GM19463 (cell line): ENCODE data around the gene LY6G6D.

Experiments used
- ATAC-seq: cut with Tn5 transposase; IDR thresholded peaks from one replicate; pipeline ENCODE4 v1.9.1; 2021; ENCODE audit warnings: mild to moderate bottlenecking, moderate library complexity; ENCODE audit not compliant: unreplicated experiment

The LY6G6D gene

DNA sequence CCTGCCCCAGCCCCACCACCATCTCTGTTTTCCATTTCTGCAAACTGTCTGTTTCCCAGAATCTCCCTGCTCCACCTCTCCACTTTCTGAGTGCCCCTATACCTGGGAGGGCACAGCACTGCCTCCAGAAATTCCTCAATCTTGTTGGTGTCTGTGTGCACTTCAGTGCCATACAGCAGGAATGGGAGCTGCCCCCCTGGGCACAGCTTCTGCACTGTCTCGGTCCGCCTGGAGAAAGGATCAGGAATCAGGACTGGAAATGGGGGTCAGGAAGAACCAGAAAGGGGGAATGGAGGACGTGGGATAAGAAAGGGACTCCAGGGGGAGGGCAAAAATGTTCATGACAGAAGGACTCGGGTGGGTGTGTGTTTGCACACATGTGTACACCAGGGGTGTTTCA, 18.6 kb downstream of the LY6G6D start:
- ATAC-seq = no peak

DNA sequence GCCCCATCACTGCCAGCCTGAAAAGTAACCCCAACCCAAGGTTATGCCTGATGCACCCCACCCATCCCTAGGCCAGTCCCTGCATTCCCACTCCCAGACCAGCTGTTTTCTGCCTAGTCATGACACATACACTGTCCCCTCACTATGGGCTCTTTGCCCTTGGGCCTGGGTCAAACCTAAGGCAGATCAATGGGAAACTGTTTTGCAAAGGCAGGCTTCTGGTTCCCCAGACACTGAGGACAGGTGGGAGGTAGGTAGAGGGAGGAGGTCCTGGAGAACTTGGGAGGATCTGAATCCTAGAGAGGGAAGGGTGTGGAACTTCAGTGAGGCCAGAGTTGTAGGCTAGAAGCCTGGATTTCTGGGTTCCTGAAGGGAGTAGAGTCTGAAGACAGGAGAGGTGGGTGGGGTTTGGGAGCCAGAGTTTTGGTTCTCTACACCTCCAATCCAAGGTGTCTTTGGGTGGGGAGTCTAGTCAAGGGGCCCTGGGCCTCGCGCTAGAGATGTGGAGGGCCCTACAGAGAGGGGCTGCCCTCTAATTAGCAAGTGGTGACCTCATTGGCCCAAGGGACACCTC, 19.2 kb downstream of the LY6G6D start:
- ATAC-seq = no peak

DNA sequence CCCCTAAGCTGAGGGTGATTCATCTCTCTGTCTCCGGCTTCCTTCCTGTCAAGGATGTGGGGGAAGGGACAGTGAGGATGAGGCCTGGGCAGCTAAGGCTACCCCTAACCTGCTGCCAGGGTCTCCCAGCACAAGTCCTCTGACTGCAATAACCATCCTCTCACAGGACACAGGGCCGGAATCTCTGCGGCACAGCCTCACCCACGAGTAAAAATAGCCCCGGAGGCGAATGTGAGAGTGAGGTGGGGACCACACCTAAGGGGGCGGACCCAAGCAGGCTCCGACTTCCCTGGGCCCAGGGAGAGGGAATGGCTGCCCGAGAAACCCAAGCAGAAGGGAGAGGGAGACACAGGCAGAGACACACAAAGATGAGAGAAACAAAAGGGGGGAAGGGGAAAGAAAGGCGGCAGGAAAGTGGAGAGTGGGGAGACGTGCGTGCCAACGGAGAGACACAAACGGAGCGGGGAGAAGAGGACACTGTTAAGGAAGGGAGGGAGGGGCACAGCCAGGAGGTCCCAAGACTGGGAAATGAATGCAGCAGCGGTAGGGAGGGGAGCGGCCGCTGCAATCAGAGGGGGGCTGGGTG, 19.8 kb downstream of the LY6G6D start:
- ATAC-seq = peak; percentile 29

DNA sequence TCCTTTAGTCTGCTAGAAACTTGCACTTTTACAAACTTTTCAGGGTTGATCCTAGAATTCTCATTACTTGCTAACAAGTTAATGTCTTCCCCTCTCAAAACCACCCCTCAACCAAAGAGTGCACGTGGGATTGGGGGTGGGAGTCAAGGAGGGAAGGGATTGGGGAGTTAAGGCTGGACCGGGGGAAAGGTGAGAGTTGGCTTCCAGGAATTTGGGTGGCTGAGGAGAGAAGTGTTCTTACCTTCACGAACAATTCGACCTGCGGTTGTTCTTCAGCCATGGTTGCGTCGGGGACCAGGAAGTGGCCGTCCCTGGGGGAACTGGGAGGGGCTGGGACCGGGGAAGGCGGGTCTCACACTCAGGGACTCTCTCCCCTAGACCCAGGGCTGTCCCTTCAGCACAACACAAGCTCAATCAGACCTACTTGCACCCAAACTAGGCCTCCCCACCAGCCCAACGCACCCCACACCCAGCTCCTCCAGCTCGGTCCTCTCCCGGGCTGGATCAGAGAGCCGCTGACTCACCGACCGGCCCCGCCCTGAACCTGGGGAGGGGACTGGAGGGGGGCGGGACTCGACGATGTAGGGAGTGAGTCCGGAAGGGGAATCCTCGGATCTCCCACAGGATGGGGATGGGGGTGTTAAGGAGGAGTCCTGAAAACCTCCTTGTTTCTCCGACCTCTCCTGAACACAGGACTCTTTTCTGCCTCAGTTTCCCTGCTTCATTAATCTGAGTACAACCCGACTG, 21.0 kb downstream of the LY6G6D start, which contains the start of gene CLIC1:
Gene CLIC1, minus strand, starts transcription at position 510 of the 747 bp plus-strand sequence. Its CDS starts 230 bp downstream, at position 280.
- peak; percentile 27 for ATAC-seq

DNA sequence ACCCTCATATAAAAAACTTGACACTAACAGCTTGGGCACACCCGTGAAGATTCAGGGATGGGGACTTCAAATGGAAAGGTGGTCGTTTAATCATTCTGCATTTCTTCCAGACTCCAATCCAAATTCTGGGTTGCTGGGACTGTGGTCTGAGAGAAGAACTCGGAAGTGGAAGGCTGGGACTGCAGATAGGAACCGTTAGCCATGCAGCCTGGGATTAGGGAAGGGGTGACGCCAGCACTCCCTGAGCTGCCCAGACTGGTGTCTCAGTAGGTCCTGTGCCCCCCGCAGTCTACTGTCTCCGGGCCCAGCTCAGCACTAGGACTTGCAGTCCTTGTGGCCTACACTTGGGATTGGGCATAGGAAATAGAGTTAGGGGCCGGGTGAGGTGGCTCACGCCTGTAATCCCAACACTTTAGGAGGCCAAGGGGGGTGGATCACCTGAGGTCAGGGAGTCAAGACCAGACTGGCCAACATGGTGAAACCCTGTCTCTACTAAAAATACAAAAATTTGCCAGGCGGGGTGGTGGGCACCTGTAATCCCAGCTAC, 21.7 kb downstream of the LY6G6D start:
- ATAC-seq = no peak

DNA sequence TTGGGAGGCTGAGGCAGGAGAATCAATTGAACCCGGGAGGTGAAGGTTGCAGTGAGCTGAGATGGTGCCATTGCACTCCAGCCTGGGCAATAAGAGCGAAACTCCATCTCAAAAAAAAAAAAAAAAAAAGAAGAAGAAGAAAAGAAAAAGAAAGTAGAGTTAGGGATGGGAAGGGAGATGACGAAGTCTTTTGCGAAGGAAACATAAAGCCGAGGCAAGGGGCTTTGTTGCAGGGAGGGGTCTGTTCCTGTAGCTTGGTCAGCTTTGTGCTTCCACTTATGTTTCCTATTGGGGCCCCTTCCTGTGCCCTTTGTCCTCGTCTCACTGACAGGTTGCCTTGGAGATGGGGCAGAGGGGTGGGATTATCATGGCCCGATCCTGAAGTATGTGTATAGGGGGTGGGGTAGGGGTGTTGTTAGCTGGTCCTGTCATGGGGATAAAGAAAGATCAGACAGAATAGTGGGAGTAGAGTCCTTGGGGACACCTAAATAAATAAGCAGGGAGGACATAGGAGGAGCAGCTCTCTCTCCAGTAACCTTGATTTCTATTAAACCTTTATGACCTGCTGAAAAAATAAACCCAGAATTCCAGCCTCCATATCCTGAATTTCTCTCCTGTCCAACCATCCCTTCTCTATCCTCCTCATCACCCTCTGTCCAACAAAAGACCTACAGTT, 22.3 kb downstream of the LY6G6D start:
- ATAC-seq = no peak

DNA sequence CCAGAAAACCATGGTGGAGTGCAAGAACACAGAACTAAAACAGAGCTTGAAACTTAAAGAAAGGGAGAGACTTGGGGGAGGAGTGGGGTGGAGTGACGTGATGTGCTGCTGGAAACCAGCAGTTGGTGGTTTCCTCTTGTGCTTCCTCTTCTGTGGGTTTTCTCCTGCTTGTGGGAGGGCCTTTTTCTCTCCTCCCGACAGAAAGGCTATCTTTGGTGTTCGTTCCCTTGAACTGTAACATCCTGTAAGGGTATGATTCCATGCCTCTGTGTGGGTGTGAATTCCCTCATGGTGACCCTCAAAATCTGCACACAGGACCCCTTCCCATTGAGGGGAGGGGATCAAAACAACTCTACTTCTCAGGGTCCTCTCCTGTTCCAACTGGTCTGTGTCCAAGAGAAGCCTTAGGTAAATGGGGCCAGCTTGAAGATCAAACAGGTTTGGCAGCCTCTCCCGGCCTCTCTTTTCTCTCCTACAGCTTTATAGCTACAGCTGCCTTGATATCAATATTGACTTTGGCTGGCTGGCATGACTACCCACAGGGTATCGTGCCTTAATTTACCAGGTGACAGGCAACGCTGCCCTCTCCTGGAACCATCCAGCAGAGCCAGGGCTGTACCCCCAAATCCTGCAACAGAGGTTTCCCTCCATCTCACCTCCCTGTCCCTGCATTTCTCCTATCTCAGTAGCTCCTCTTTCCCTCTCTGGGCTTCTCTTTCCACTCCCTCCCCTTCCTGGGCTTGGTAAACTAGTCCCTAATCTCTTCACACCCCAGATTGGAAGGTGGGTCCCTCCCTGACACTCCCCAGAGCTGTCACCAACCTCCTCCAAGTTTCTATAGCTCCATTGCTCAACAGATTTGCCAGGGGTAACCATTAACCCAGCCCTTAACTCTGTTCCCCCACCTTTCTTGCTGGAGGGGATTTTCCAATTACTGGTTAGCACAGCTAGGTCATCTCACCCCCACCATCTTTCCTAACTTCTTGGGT, 23.1 kb downstream of the LY6G6D start:
- no peak for ATAC-seq

DNA sequence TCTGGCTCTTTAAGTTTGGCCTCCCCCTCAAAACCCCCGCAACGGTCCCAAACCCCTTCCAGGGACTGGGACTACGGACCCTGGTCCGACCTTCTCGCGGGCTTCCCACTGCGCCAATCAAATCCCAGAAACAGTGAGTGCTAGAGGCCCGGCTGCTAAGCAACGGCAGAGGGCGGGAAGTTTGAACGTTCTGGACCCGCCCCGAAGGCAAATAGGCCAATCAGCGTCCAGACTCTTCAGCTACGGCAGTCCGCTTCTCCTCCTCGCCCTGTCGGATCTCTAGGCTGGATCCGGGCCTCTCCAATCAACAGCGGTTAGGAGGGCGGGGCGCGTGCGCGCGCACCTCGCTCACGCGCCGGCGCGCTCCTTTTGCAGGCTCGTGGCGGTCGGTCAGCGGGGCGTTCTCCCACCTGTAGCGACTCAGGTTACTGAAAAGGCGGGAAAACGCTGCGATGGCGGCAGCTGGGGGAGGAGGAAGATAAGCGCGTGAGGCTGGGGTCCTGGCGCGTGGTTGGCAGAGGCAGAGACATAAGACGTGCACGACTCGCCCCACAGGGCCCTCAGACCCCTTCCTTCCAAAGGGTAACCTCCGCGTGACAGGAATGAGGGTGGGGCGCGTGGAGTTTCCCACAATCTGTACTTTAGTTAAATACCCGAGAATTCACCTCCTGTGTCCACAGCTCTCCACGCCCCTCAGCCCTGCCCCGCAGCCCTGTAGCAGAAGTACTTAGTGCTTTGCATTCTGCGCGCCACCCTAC, 24.7 kb downstream of the LY6G6D start, which contains the start of gene MSH5:
Gene MSH5, plus strand, starts transcription at position 367 of the 758 bp plus-strand sequence. CDS start 462 bp downstream, outside the sequence.
- peak; percentile 67 for ATAC-seq

DNA sequence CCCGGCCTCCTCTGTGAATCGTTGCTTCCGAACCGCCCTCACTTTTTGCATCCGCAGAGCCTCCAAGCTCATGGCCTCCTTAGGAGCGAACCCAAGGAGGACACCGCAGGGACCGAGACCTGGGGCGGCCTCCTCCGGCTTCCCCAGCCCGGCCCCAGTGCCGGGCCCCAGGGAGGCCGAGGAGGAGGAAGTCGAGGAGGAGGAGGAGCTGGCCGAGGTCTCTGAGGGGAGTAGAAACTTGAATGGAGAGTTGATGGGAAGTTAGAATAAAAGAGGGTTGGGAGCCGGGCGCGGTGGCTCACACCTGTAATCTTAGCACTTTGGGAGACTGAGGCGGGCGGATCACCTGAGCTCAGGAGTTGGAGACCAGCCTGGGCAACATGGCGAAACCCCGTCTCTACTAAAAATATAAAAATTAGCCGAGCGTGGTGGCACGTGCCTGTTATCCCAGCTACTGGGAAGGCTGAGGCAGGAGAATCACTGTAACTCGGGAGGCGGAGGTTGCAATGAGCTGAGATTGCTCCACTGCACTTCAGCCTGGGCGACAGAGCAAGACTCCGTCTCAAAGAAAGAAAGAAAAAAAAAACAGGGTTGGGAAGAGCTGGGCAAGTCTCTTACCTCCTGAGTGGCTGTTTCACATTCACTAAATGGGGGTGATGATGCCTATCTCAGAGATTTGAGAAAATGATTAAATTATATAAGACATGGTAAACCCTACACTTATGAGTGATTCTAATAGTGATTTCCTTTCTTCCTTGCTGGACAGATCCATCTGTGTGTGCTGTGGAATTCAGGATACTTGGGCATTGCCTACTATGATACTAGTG, 25.5 kb downstream of the LY6G6D start:
- ATAC-seq = no peak

DNA sequence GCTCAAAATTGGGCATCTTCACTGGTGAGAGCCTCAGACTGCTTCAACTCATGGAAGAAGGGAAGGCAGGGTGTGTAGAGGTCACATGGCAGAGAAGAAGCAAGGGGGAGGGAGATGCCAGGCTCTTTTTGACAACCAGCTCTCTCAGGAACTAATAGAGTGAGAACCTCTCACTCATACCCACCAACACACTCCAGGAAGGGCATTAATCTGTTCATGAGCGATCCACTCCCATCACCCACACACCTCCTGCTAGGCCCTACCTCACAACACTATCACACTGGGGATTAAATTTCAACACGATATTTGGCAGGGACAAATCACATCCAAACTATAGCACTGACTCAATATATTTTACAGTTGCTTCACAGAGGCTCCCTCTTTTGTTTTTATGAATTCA, 26.7 kb downstream of the LY6G6D start:
- ATAC-seq = no peak

DNA sequence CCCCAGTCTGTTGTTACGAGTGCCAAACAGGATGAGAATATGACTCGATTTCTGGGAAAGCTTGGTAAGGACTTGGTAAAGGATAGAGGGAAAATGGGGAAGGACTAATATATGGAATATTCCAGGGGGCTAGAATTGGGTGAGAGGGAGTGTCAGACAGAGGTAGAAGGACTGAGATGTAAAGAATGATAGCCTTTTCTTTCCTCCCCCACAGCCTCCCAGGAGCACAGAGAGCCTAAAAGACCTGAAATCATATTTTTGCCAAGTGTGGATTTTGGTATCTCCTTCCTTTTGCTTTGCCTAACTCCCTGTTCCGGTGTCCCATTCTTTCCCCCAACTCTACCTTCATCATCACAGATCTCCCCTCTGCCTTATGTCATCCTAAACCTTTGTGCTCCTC, 27.7 kb downstream of the LY6G6D start:
- ATAC-seq = no peak

DNA sequence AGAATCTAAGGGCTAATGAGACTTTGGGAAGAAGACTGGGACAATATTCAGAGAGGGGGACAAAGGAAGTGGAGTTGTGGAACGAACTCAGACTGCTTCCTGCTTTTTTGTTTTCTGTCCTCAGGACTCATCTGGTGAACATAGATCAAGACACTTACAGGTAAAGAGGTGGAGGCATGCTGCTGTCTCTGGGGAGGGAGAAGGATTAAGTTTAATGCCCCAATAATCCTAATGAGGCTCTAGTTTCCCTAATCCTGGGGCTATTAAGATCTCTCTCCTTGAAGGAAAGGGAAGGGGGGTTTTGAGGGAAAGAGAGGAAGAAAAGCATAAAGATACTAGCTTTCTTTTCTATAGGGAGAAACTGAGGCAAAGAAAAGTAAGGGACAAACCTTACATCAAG, 29.3 kb downstream of the LY6G6D start:
- no peak for ATAC-seq

DNA sequence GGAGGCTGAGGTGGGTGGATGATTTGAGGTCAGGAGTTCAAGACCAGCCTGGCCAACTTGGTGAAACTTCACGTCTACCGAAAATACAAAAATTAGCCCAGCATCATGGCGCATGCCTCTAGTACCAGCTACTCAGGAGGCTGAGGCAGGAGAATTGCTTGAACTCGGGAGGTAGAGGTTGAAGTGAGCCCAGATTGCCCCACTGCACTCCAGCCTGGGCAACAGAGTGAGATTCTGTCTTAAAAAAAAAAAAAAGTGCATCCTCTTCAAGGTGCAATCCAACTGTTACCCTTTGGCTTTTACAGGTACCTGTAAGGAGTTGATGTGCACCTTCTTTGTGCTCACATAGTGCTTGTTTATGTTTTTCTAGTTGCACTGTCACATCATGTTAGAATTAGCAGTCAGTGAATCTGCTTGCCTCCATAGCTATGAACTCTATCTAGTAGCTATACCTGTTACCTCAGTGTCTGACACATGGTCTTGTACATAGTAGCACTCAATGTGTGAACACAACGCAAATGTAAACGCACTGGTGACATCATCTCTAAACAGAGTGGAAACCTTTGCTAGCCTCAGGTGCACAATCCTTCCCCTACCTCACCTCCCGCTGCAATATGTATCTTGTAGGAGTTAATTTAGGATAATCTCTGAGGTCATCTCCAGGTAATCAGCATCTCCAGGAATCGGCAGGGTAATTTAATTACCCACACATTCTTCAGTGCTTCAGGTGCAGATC, 34.3 kb downstream of the LY6G6D start:
- no peak for ATAC-seq

DNA sequence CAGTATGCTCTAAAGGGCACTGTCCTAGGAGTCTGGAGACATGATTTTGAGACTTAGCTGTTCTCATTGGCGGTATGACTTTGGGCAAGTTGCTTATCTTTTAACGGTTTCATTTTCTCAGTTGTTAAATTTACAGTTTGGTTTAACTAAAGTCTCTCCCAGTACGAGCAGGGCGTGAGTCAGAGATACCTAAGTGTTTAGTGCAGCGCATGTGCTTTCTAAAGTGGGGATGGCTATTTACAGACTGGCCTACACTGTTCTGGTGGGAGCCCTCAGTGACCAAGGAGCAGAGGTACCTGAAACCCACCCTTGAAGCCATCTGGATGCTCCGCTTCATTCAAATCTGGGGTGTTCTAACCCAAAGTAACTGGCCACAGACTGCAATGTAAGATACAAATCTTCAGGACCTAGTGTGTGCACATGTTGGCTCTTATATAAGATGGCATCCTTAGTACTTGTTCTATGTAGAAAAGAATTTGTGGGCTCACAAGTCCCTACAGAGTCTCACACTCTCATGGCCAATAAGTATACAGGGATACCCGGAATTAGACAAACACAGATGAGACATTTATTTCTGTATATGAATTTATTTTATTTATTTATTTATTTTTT, 35.4 kb downstream of the LY6G6D start:
- no peak for ATAC-seq

DNA sequence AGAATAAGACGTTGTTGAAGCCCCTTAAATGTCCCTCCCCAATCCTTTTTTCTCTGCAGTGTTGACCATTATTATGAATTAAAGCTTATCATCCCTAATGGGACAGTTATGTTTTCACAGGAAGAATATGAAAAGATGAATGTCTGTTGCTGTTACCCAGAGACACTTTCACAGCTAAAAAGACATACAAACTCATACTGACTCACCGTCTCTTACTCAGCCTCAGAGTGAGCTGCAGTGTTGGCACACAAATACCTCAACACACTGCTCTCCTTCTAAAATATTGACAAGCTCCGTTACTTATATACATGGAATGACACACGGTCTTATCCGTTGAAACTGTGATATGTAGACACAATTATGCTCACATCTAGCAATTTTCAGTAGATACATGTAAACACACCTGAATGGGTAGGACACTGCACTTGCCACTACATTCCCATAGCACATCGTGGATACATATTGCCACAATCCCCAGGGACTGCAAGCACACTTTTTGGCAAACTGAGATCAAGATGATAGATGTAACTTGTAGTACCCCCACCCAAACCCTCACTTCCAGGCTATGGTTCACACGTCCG, 37.7 kb downstream of the LY6G6D start:
- ATAC-seq = no peak

DNA sequence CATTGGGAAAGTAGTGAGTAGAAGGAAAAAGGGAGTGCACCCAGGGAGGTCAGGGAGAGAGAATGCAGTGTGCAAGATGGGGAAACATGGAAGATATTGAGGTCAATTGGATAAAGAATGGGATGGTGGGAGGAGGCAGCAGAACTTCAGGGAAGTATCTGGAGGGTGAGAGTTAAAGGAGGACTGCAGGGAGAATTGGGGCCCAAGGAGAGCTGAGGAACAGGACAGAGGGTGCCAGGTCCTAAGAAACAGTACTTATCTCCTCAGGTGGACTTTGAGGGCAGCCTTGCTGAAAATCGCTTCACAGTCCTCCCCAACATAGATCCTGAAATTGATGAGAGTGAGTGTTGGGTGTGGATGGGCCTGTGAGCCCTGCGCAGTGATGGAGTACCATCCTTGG, 43.1 kb downstream of the LY6G6D start:
- ATAC-seq = no peak

DNA sequence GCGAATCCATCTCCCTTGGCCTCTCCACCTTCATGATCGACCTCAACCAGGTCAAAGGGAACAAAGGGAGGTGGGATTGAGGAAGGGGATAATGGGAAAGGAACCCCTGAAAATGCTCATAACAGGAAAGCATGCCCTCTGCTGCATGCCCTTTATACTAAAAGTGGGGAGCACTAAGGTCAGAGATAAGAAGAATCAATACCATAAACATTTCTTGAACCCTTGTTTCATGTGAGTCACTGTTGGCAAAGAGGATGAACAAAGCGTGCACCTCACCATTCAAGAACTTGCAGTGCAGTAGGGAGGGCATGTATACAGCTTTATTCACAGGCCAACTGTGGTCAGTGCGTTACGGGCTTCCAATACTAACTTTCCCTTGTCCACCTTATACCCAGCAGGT, 45.6 kb downstream of the LY6G6D start:
- no peak for ATAC-seq
